IMR-90 (cell line): ENCODE data around the gene ZDHHC22. TPM values are rescaled to one million over a fixed set of nuclear protein-coding genes. Genes with fewer than 3 reads are reported as not detected.
A peak's percentile ranks its signal among the peaks of the same experiment; 100 is the strongest.

Source experiments
- ATAC-seq: fragments of 200-7000 bp; cut with Tn5 transposase; 2 replicates; pipeline ENCODE4 v1.9.1; 2020; ENCODE audit warnings: low read depth, mild to moderate bottlenecking, moderate library complexity
- BruUV-seq: library from RNA; stranded (reverse); fragments of 400-500 nt; replicated peaks from 2 replicates; lab custom pipeline; 2021; lab: Mats Ljungman, UMichigan
- CTCF ChIA-PET: fragments of 300-600 bp; formaldehyde crosslinking; extraction: SDS; loops from one replicate; lab custom pipeline; 2021; ENCODE audit warnings: antibody characterized with exemption; lab: Yijun Ruan, JAX
- POLR2A ChIA-PET: fragments of 300-600 bp; sonication (Branson Sonifier 250); formaldehyde crosslinking; loops from one replicate; lab custom pipeline; 2022; ENCODE audit warnings: antibody characterized with exemption; ENCODE audit not compliant: unreplicated experiment; lab: Charles Lee
- DNase-seq: peaks from one replicate; pipeline ENCODE4 v3.0.0; 2013
- H2AFZ ChIP-seq: replicated peaks from 2 replicates; pipeline ENCODE3; 2013; ENCODE audit warnings: low read length, mild to moderate bottlenecking; ENCODE audit not compliant: poor library complexity
- H2AK5ac ChIP-seq: 2 replicates; pipeline ENCODE4 v1.6.1; 2013; ENCODE audit warnings: low read depth, low read length, inconsistent platforms
- H2AK9ac ChIP-seq: replicated peaks from 2 replicates; pipeline ENCODE3; 2013; ENCODE audit warnings: mild to moderate bottlenecking, low read depth, low read length, moderate library complexity; ENCODE audit not compliant: poor library complexity
- H2BK120ac ChIP-seq: 2 replicates; pipeline ENCODE4 v1.6.1; 2013; ENCODE audit warnings: low read depth, low read length, inconsistent platforms
- H2BK15ac ChIP-seq: 3 replicates; pipeline ENCODE4 v1.6.1; 2013; ENCODE audit warnings: low read depth, low read length, inconsistent platforms
- H2BK20ac ChIP-seq: 2 replicates; pipeline ENCODE4 v1.6.1; 2013; ENCODE audit warnings: low read depth, mild to moderate bottlenecking, inconsistent platforms, low read length, moderate library complexity
- H2BK5ac ChIP-seq: 2 replicates; pipeline ENCODE4 v1.6.1; 2013; ENCODE audit warnings: mild to moderate bottlenecking, low read depth, low read length, inconsistent platforms; ENCODE audit not compliant: poor library complexity, severe bottlenecking
- H3K14ac ChIP-seq: replicated peaks from 2 replicates; pipeline ENCODE4 v1.6.1; 2013; ENCODE audit warnings: low read depth, low read length, inconsistent platforms
- H3K18ac ChIP-seq: 2 replicates; pipeline ENCODE4 v1.6.1; 2013; ENCODE audit warnings: low read depth, low read length, control low read depth
- H3K23ac ChIP-seq: 2 replicates; pipeline ENCODE4 v1.6.1; 2013; ENCODE audit warnings: low read depth, low read length, inconsistent platforms
- H3K27ac ChIP-seq: 2 replicates; pipeline ENCODE4 v1.5.1; 2013; ENCODE audit warnings: mild to moderate bottlenecking, control low read depth, low read length; ENCODE audit not compliant: insufficient read depth
- H3K27me3 ChIP-seq: 2 replicates; pipeline ENCODE4 v1.6.1; 2013; ENCODE audit warnings: low read length; ENCODE audit not compliant: control insufficient read depth, insufficient read depth
- H3K36me3 ChIP-seq: 2 replicates; pipeline ENCODE4 v1.6.1; 2013; ENCODE audit warnings: low read length, mixed read lengths; ENCODE audit not compliant: control insufficient read depth, insufficient read depth
- H3K4ac ChIP-seq: 2 replicates; pipeline ENCODE4 v1.6.1; 2013; ENCODE audit warnings: low read depth, low read length, inconsistent platforms
- H3K4me1 ChIP-seq: 2 replicates; pipeline ENCODE4 v1.6.1; 2013; ENCODE audit warnings: low read length, mixed read lengths; ENCODE audit not compliant: control insufficient read depth, insufficient read depth
- H3K4me2 ChIP-seq: 2 replicates; pipeline ENCODE4 v1.6.1; 2013; ENCODE audit warnings: low read depth, mild to moderate bottlenecking, control low read depth, low read length, moderate library complexity
- H3K4me3 ChIP-seq: 2 replicates; pipeline ENCODE4 v1.5.1; 2013; ENCODE audit warnings: low read depth, mild to moderate bottlenecking, control low read depth, low read length, moderate library complexity; ENCODE audit not compliant: insufficient read depth
- H3K56ac ChIP-seq: 2 replicates; pipeline ENCODE4 v1.6.1; 2013; ENCODE audit warnings: low read length, inconsistent platforms; ENCODE audit not compliant: insufficient read depth; ENCODE audit errors: extremely low read depth
- H3K79me1 ChIP-seq, 2 experiments: 2 replicates each; pipeline ENCODE4 v1.6.1; 2013; ENCODE audit warnings: low read length in 2 of 2, inconsistent platforms in 1 of 2, low read depth in 1 of 2
- H3K9ac ChIP-seq: 2 replicates; pipeline ENCODE4 v1.6.1; 2013; ENCODE audit warnings: low read depth, low read length, control low read depth
- H3K9me1 ChIP-seq: 2 replicates; pipeline ENCODE4 v1.6.1; 2013; ENCODE audit warnings: low read length, inconsistent platforms; ENCODE audit not compliant: insufficient read depth
- H3K9me3 ChIP-seq: 2 replicates; pipeline ENCODE4 v1.6.1; 2013; ENCODE audit warnings: low read length; ENCODE audit not compliant: control insufficient read depth, insufficient read depth
- H4K20me1 ChIP-seq: 2 replicates; pipeline ENCODE4 v1.6.1; 2013; ENCODE audit warnings: low read length, inconsistent platforms; ENCODE audit not compliant: insufficient read depth
- H4K5ac ChIP-seq: 2 replicates; pipeline ENCODE4 v1.6.1; 2013; ENCODE audit warnings: mild to moderate bottlenecking, low read depth, low read length, control low read depth
- H4K8ac ChIP-seq, 2 experiments: 2 replicates each; pipeline ENCODE4 v1.6.1; 2013; ENCODE audit warnings: low read depth in 2 of 2, low read length in 2 of 2, control low read depth in 1 of 2, inconsistent platforms in 1 of 2
- H4K91ac ChIP-seq: 2 replicates; pipeline ENCODE4 v1.6.1; 2013; ENCODE audit warnings: low read depth, low read length, inconsistent platforms; ENCODE audit not compliant: insufficient read depth
- BHLHE40 ChIP-seq: fragments of 150-350 bp; IDR thresholded peaks from 2 replicates; pipeline ENCODE4 v1.6.1; 2016; ENCODE audit warnings: mild to moderate bottlenecking, low read depth, low read length
- CTCF ChIP-seq: conservative IDR thresholded peaks from 2 replicates; pipeline ENCODE4 v1.5.1; 2012; ENCODE audit warnings: mild to moderate bottlenecking, low read depth, low read length, improper control_type of control experiment
- ELK1 ChIP-seq: fragments of 150-350 bp; IDR thresholded peaks from 2 replicates; pipeline ENCODE4 v1.6.1; 2016; ENCODE audit warnings: low read depth, mild to moderate bottlenecking, low read length, moderate library complexity, borderline replicate concordance
- MAFK ChIP-seq: IDR thresholded peaks from 2 replicates; pipeline ENCODE4 v1.6.1; 2012; ENCODE audit warnings: low read depth, low read length, improper control_type of control experiment
- MXI1 ChIP-seq: IDR thresholded peaks from 2 replicates; pipeline ENCODE4 v1.6.1; 2012; ENCODE audit warnings: low read depth, mild to moderate bottlenecking, low read length, moderate library complexity, borderline replicate concordance
- NFE2L2 ChIP-seq: fragments of 150-350 bp; IDR thresholded peaks from 2 replicates; pipeline ENCODE4 v1.6.1; 2016; ENCODE audit warnings: low read depth, mild to moderate bottlenecking, low read length
- RAD21 ChIP-seq: IDR thresholded peaks from 2 replicates; pipeline ENCODE4 v1.6.1; 2012; ENCODE audit warnings: low read length, improper control_type of control experiment
- RFX5 ChIP-seq: IDR thresholded peaks from 2 replicates; pipeline ENCODE4 v1.8.0; 2012; ENCODE audit warnings: low read depth, mild to moderate bottlenecking, low read length, moderate library complexity
- SMC3 ChIP-seq: fragments of 150-350 bp; IDR thresholded peaks from 2 replicates; pipeline ENCODE4 v1.6.1; 2016; ENCODE audit warnings: low read depth, mild to moderate bottlenecking, antibody characterized with exemption, low read length, moderate library complexity
- USF2 ChIP-seq: fragments of 150-350 bp; IDR thresholded peaks from 2 replicates; pipeline ENCODE4 v1.6.1; 2017; ENCODE audit warnings: mild to moderate bottlenecking, antibody characterized with exemption, low read length, low read depth
- WGBS, 2 experiments: methylation state at CpG; one replicate each; pipeline versions ENCODE4 v1.1.5 to v1.1.7; 2013; ENCODE audit warnings: missing lambda C conversion rate in 2 of 2; ENCODE audit not compliant: insufficient read length in 1 of 2; ENCODE audit errors: extremely low coverage in 2 of 2; 5-methylcytosine and 5-hydroxymethylcytosine counted together
- dilution Hi-C: fragments of 300-500 bp; cut with HindIII; formaldehyde crosslinking; loops from one replicate; pipeline ENCODE4 v1.14.3; 2018; ENCODE audit warnings: low sequenced_read_pairs; ENCODE audit not compliant: unreplicated experiment
- in situ Hi-C: fragments of 300-500 bp; cut with MboI; formaldehyde crosslinking; loops from 3 replicates; pipeline ENCODE4 v1.14.3; 2019; ENCODE audit warnings: low sequenced_read_pairs, inconsistent platforms, mixed read lengths
- intact Hi-C: fragments of 100-400 bp; cut with micrococcal nuclease; formaldehyde crosslinking; loops from 2 replicates; pipeline ENCODE4 v1.10.0; 2022
- polyA plus RNA-seq, 3 experiments: library from polyadenylated mRNA; depleted of rRNA; stranded (reverse); fragments of >200 nt; gene quantifications; 2 replicates each; pipeline ENCODE4 v1.2.3, GENCODE V29; 2012; ENCODE audit warnings: low replicate concordance in 1 of 3
- total RNA-seq: library from RNA; depleted of rRNA; stranded (reverse); fragments of >200 nt; gene quantifications from 2 replicates; pipeline ENCODE4 v1.2.3, GENCODE V29; 2012

The ZDHHC22 gene
- total and polyA plus RNA-seq, 2 of the 4 experiments (the other 2 are of a cell fraction) = not detected

GRCh38 chr14:77139540-77140358 lies 1.8 kb downstream of the ZDHHC22 start:
- intact Hi-C loops = no loop called here
- in situ Hi-C loops = no loop called here
- Histone ChIP-seq H2AFZ (peak overlapping the region; percentile 68), H2BK15ac (no peak overlapping the region), H3K27me3 (peaks cover 70% of the 10 kb centered on the region), H3K9ac (no peak overlapping the region), H3K18ac (no peak overlapping the region), H4K8ac (no peak overlapping the region), H3K4me2 (no peak overlapping the region; the same call in 1 of the 2 replicates), H3K9me1 (no peaks in the 10 kb centered on the region), H2BK5ac (no peak overlapping the region), H3K56ac (no peak overlapping the region), H2AK5ac (no peak overlapping the region), H3K4ac (no peak overlapping the region), H3K79me1 (no peaks in the 10 kb centered on the region), H3K36me3 (no peaks in the 10 kb centered on the region), H4K20me1 (no peaks in the 10 kb centered on the region), H4K91ac (no peak overlapping the region), H3K4me1 (no peaks in the 10 kb centered on the region; the same call in 1 of the 2 replicates), H2AK9ac (no peak overlapping the region), H3K9me3 (no peaks in the 10 kb centered on the region), H3K23ac (no peak overlapping the region), H2BK120ac (no peak overlapping the region), H3K14ac (no peak overlapping the region), H4K5ac (no peak overlapping the region), H2BK20ac (no peak overlapping the region), H3K27ac (no peak overlapping the region), H3K4me3 (no peak overlapping the region)
- ATAC-seq = peak; percentile 60
- dilution Hi-C loops = no loop called here
- WGBS, 2 experiments = 5% methylated on average over 13 of the region's 52 CpGs; no CpG with 5 or more reads in 1 of the 2 experiments
- DNase-seq = no peak
- POLR2A ChIA-PET = no interaction called here
- CTCF ChIA-PET = interaction anchor here (0.6 kb wide), 1 partner anchor 10 kb away, joined by 3 read pairs; no protein-coding TSS in a partner anchor
- 0 out of 2 replicates have a peak, but pooled peaks have one; percentile 6 for TF ChIP-seq SMC3
- peak; percentile 38; the same call in 1 of the 2 replicates for TF ChIP-seq RAD21
- no peak for TF ChIP-seq NFE2L2
- TF ChIP-seq MAFK = no peak
- TF ChIP-seq BHLHE40 = no peak; the same call in 1 of the 2 replicates
- TF ChIP-seq CTCF = peak; percentile 40
- no peak for TF ChIP-seq MXI1
- no peak for TF ChIP-seq RFX5
- TF ChIP-seq ELK1 = no peak
- TF ChIP-seq USF2 = no peak
- no TSS peak for BruUV-seq
